WTC11 (cell line): ENCODE measurements around the gene DCST2. TPM values are rescaled to one million over a fixed set of nuclear protein-coding genes. Genes with fewer than 3 reads are reported as not detected.

Source experiments
- ATAC-seq: fragments of 200-7000 bp; cut with Tn5 transposase; 2 replicates; pipeline ENCODE4 v1.10.0; 2021; ENCODE audit warnings: mild to moderate bottlenecking, moderate library complexity
- CTCF ChIA-PET: fragments of 300-600 bp; sonication (Branson Sonifier 250); formaldehyde crosslinking; loops from one replicate; lab custom pipeline; 2021; ENCODE audit warnings: antibody characterized with exemption; lab: Charles Lee
- POLR2A ChIA-PET: fragments of 350-600 bp; sonication (Branson Sonifier 250); formaldehyde crosslinking; loops from one replicate; lab custom pipeline; 2021; ENCODE audit warnings: antibody characterized with exemption; lab: Charles Lee
- DNase-seq: peaks from one replicate; pipeline ENCODE4 v3.0.0; 2021; ENCODE audit warnings: low spot score
- H3K27ac Mint-ChIP-seq: 2 replicates; pipeline ENCODE4 v1.8.0; 2021; ENCODE audit warnings: mixed read lengths
- H3K27me3 Mint-ChIP-seq: 2 replicates; pipeline ENCODE4 v1.8.0; 2021; ENCODE audit warnings: low read depth, mild to moderate bottlenecking, moderate library complexity, mixed read lengths
- H3K36me3 Mint-ChIP-seq: 2 replicates; pipeline ENCODE4 v1.8.0; 2021; ENCODE audit warnings: mixed read lengths
- H3K4me1 Mint-ChIP-seq: 2 replicates; pipeline ENCODE4 v1.8.0; 2022; ENCODE audit warnings: mixed read lengths
- H3K4me3 Mint-ChIP-seq: 2 replicates; pipeline ENCODE4 v1.8.0; 2021; ENCODE audit warnings: mild to moderate bottlenecking, moderate library complexity, mixed read lengths
- H3K9me3 Mint-ChIP-seq: 2 replicates; pipeline ENCODE4 v1.8.0; 2021; ENCODE audit warnings: mixed read lengths
- ARID4B ChIP-seq: sonication (generic); formaldehyde crosslinking; IDR thresholded peaks from 2 replicates; pipeline ENCODE4 v1.8.0; 2023; ENCODE audit warnings: missing genetic modification reagents, mild to moderate bottlenecking, borderline replicate concordance
- CTCF ChIP-seq: fragments of 200-600 bp; IDR thresholded peaks from 2 replicates; pipeline ENCODE4 v1.8.0; 2022; ENCODE audit warnings: antibody characterized with exemption
- ESRRA ChIP-seq: sonication (generic); formaldehyde crosslinking; IDR thresholded peaks from 2 replicates; pipeline ENCODE4 v1.8.1; 2022; ENCODE audit warnings: mild to moderate bottlenecking, missing genetic modification reagents, borderline replicate concordance
- GABPB1 ChIP-seq: sonication (generic); formaldehyde crosslinking; IDR thresholded peaks from 2 replicates; pipeline ENCODE4 v1.8.1; 2023; ENCODE audit warnings: mild to moderate bottlenecking, missing genetic modification reagents
- HMGXB4 ChIP-seq: sonication (generic); formaldehyde crosslinking; IDR thresholded peaks from 2 replicates; pipeline ENCODE4 v1.8.1; 2023; ENCODE audit warnings: mild to moderate bottlenecking, moderate library complexity, missing genetic modification reagents
- MYBL2 ChIP-seq: sonication (generic); formaldehyde crosslinking; IDR thresholded peaks from 2 replicates; pipeline ENCODE4 v1.8.1; 2023; ENCODE audit warnings: mild to moderate bottlenecking, moderate library complexity, missing genetic modification reagents
- NR2C2 ChIP-seq: sonication (generic); formaldehyde crosslinking; IDR thresholded peaks from 2 replicates; pipeline ENCODE4 v1.8.0; 2022; ENCODE audit warnings: mild to moderate bottlenecking, missing genetic modification reagents
- RELA ChIP-seq: sonication (generic); formaldehyde crosslinking; IDR thresholded peaks from 2 replicates; pipeline ENCODE4 v1.8.1; 2022; ENCODE audit warnings: missing genetic modification reagents, mild to moderate bottlenecking, borderline replicate concordance
- SP1 ChIP-seq: sonication (generic); formaldehyde crosslinking; conservative IDR thresholded peaks from 2 replicates; pipeline ENCODE4 v1.8.1; 2022; ENCODE audit warnings: missing genetic modification reagents
- TP53 ChIP-seq: sonication (generic); formaldehyde crosslinking; IDR thresholded peaks from 2 replicates; pipeline ENCODE4 v1.8.1; 2023; ENCODE audit warnings: mild to moderate bottlenecking, missing genetic modification reagents
- ZBTB43 ChIP-seq: sonication (generic); formaldehyde crosslinking; IDR thresholded peaks from 2 replicates; pipeline ENCODE4 v1.8.1; 2023; ENCODE audit warnings: mild to moderate bottlenecking, missing genetic modification reagents
- ZNF232 ChIP-seq: sonication (generic); formaldehyde crosslinking; IDR thresholded peaks from 2 replicates; pipeline ENCODE4 v1.8.0; 2022; ENCODE audit warnings: mild to moderate bottlenecking, missing genetic modification reagents
- total RNA-seq: library from RNA; stranded (reverse); gene quantifications from 3 replicates; pipeline ENCODE4 v1.2.3, GENCODE V29; 2021

DCST2 gene
- total RNA-seq, 1 experiment from 2014 or later: 0.83 TPM

- Mint-ChIP-seq H3K4me3 (peak overlapping the region; percentile 91), H3K4me1 (peaks cover 17% of the 10 kb centered on the region), H3K27ac (peak overlapping the region; percentile 88; the same call in 1 of the 2 replicates), H3K27me3 (no peaks in the 10 kb centered on the region), H3K9me3 (no peaks in the 10 kb centered on the region), H3K36me3 (peaks cover 18% of the 10 kb centered on the region)
- CTCF ChIA-PET: interaction anchor here (0.6 to 8.3 kb wide), 19 partner anchors 8 to 180 kb away, joined by 3 to 176 read pairs (median 20); partner anchors contain the start of genes ADAM15, CKS1B, EFNA3 and KRTCAP2
- POLR2A ChIA-PET: interaction anchor here (0.7 to 3.5 kb wide), 5 partner anchors 18 to 63 kb away, joined by 3 to 10 read pairs (median 6); no protein-coding TSS in a partner anchor
- peak; percentile 95 for DNase-seq
- peak; percentile 44 for ATAC-seq
- TF ChIP-seq GABPB1 (CRISPR knock-in tag): no peak
- TF ChIP-seq CTCF: peak; percentile 67
- peak; percentile 51; the same call in 1 of the 2 replicates for TF ChIP-seq ARID4B (CRISPR knock-in tag)
- 0 out of 2 replicates have a peak, but pooled peaks have one; percentile 21 for TF ChIP-seq TP53 (CRISPR knock-in tag)
- TF ChIP-seq ZNF232 (CRISPR knock-in tag): 0 out of 2 replicates have a peak, but pooled peaks have one; percentile 73
- TF ChIP-seq HMGXB4 (CRISPR knock-in tag): 0 out of 2 replicates have a peak, but pooled peaks have one; percentile 64
- peak; percentile 39; the same call in 1 of the 2 replicates for TF ChIP-seq SP1
- TF ChIP-seq MYBL2 (CRISPR knock-in tag): no peak
- peak; percentile 74 for TF ChIP-seq ZBTB43 (CRISPR knock-in tag)
- TF ChIP-seq ESRRA (CRISPR knock-in tag): no peak
Observed at GRCh38 chr1:155062702-155063411, 29.3 kb upstream of the DCST2 start.

- ChIA-PET CTCF (interaction anchor here (0.6 to 8.3 kb wide), 55 partner anchors 9 to 516 kb away, joined by 3 to 176 read pairs (median 8); partner anchors contain the start of genes ADAM15, CHRNB2, CKS1B and DCST1), POLR2A (interaction anchor here (1.0 to 3.5 kb wide), 6 partner anchors 16 to 90 kb away, joined by 3 to 10 read pairs (median 6); partner anchors contain the start of gene EFNA3)
- Mint-ChIP-seq H3K36me3 (peaks cover 13% of the 10 kb centered on the region), H3K4me3 (peak overlapping the region; percentile 91), H3K27me3 (no peaks in the 10 kb centered on the region), H3K27ac (no peak overlapping the region), H3K4me1 (peaks cover 17% of the 10 kb centered on the region), H3K9me3 (no peaks in the 10 kb centered on the region)
- DNase-seq: peak; percentile 85
- TF ChIP-seq NR2C2 (CRISPR knock-in tag) (no peak), RELA (CRISPR knock-in tag) (no peak)
- peak; percentile 53 for ATAC-seq
Observed at GRCh38 chr1:155062151-155062686, 28.6 kb upstream of the DCST2 start.
